Nephron progenitor cell (in vitro differentiated cells): ENCODE measurements around the gene CD84.
A peak's percentile ranks its signal among the peaks of the same experiment; 100 is the strongest.
"Not testable (repeated sequence)": the region's sequence is repeated elsewhere in the genome, so short reads cannot be mapped to it uniquely, and the experiment has no call there.

Experiments
- DNase-seq: peaks from one replicate; pipeline ENCODE4 v3.0.0; 2021
- H3K27ac Mint-ChIP-seq: 2 replicates; pipeline ENCODE4 v1.8.0; 2021; ENCODE audit warnings: mild to moderate bottlenecking, moderate library complexity, mixed read lengths
- H3K27me3 Mint-ChIP-seq: 2 replicates; pipeline ENCODE4 v1.8.0; 2021; ENCODE audit warnings: mild to moderate bottlenecking, low read depth, mixed read lengths; ENCODE audit not compliant: poor library complexity
- H3K36me3 Mint-ChIP-seq: 2 replicates; pipeline ENCODE4 v1.8.0; 2021; ENCODE audit warnings: low read depth, mixed read lengths
- H3K4me1 Mint-ChIP-seq: 2 replicates; pipeline ENCODE4 v1.8.0; 2021; ENCODE audit warnings: mixed read lengths
- H3K4me3 Mint-ChIP-seq: 2 replicates; pipeline ENCODE4 v1.8.0; 2021; ENCODE audit warnings: mild to moderate bottlenecking, moderate library complexity, mixed read lengths
- H3K9me3 Mint-ChIP-seq: 2 replicates; pipeline ENCODE4 v1.8.0; 2021; ENCODE audit warnings: mild to moderate bottlenecking, moderate library complexity, mixed read lengths
- TF ChIP-seq, protein P1 (sequence below): fragments of 200-600 bp; sonication (generic); IDR thresholded peaks from 2 replicates; pipeline ENCODE4 v1.5.0; 2021; ENCODE audit warnings: antibody characterized with exemption

CD84 gene

DNA sequence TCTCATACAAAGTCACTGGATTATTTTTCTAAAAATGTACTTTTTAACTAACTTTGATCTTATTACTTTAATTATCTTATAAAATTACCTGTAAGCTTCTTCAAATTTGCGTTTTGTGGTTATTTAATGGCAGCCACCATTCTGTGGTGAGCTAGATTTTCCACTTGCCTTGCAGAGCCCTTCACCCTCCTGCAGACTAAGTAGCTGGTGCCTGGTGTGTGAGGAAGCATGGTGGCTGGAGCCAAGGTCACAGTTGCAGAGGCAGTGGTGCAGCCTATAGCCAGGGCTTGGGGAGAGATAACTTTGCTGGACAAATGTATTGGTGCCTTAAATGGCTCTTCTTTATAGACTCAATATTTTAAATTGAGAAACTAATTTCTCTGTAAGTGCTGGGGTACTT, 11.2 kb upstream of the CD84 start:
- TF ChIP-seq, protein P1, sequence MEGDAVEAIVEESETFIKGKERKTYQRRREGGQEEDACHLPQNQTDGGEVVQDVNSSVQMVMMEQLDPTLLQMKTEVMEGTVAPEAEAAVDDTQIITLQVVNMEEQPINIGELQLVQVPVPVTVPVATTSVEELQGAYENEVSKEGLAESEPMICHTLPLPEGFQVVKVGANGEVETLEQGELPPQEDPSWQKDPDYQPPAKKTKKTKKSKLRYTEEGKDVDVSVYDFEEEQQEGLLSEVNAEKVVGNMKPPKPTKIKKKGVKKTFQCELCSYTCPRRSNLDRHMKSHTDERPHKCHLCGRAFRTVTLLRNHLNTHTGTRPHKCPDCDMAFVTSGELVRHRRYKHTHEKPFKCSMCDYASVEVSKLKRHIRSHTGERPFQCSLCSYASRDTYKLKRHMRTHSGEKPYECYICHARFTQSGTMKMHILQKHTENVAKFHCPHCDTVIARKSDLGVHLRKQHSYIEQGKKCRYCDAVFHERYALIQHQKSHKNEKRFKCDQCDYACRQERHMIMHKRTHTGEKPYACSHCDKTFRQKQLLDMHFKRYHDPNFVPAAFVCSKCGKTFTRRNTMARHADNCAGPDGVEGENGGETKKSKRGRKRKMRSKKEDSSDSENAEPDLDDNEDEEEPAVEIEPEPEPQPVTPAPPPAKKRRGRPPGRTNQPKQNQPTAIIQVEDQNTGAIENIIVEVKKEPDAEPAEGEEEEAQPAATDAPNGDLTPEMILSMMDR, result no peak
- no peak for DNase-seq
- Mint-ChIP-seq H3K4me1 (no peaks in the 10 kb centered on the region), H3K9me3 (peaks cover 30% of the 10 kb centered on the region), H3K36me3 (no peaks in the 10 kb centered on the region), H3K27me3 (no peaks in the 10 kb centered on the region), H3K4me3 (no peak overlapping the region), H3K27ac (no peak overlapping the region)

DNA sequence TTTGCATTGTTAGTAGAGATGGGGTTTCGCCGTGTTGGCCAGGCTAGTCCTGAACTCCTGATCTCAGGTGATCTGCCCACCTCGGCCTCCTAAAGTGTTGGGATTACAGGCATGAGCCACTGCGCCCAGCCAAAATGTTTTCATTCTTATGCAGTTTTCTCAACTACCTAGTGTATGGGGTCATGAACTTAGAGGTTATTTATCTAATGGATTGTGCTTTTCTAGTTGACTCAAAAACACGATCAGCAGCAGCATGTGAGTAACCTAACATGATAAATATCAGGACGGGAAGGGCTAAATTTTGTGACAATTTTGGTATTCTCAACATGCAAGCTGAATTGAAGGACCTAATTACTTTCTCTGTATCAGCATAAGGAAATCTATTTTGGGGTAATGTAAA, 9.2 kb upstream of the CD84 start:
- Mint-ChIP-seq H3K27ac (peak overlapping the region; percentile 30), H3K4me3 (no peak overlapping the region), H3K36me3 (no peaks in the 10 kb centered on the region), H3K27me3 (no peaks in the 10 kb centered on the region), H3K4me1 (no peaks in the 10 kb centered on the region), H3K9me3 (peaks cover 20% of the 10 kb centered on the region)
- no peak for DNase-seq
- TF ChIP-seq, protein P1, result no peak

DNA sequence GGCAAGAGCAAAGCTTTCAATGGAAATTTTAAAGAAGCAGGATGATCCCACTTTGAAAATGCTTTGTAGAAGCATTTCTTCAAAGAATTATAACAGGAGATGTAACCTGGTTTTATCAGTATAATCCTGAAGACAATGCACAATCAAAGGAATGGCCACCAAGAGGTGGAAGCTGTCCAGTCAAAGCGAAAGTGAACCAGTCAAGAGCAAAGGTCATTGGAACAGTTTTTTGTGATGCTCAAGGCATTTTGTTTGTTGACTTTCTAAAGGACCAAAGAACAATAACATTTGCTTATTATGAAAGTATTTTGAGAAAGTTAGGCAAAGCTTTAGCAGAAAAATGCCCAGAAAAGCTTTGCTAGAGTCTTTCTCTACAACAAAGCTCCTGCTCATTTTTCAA, 5.5 kb upstream of the CD84 start:
- Mint-ChIP-seq H3K4me3 (no peak overlapping the region), H3K9me3 (peaks cover 16% of the 10 kb centered on the region), H3K27me3 (no peaks in the 10 kb centered on the region), H3K36me3 (no peaks in the 10 kb centered on the region), H3K27ac (no peak overlapping the region), H3K4me1 (no peaks in the 10 kb centered on the region)
- no peak for DNase-seq
- TF ChIP-seq, protein P1, result no peak

DNA sequence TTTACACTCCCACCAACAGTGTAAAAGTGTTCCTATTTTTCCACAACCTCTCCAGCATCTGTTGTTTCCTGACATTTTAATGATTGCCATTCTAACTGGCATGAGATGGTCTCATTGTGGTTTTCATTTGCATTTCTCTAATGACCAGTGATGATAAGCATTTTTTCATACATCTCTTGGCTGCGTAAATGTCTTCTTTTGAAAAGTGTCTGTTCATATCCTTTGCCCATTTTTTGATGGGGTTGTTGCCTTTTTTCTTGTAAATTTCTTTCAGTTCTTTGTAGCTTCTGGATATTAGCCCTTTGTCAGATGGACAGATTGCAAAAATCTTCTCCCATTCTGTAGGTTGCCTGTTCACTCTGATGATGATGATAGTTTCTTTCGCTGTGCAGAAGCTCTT, 3.7 kb upstream of the CD84 start:
- not testable (repeated sequence) for H3K4me1 Mint-ChIP-seq, H3K36me3 Mint-ChIP-seq, H3K4me3 Mint-ChIP-seq, H3K27ac Mint-ChIP-seq, H3K27me3 Mint-ChIP-seq, DNase-seq
- H3K9me3 Mint-ChIP-seq, result peaks cover 16% of the 10 kb centered on the region

DNA sequence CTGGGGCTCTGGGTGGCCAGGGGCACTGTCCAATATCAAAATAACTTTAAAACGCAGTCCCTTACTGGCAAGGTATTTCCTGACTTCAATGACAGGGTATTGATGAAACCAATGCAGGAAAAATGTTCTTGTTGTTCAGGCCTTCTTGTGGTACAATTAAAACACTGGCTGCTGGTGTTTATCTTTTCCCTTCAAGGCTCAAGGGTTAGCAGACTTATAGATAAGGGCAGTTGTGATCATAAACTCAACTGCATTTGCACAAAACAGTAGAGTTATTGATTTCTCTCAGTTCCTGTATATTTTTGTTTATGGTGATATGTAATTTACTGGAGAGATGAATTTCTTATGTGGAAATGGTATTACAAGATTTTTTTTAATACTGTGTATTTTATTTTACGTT, 2.7 kb upstream of the CD84 start:
- no peak for DNase-seq
- TF ChIP-seq, protein P1, result no peak

DNA sequence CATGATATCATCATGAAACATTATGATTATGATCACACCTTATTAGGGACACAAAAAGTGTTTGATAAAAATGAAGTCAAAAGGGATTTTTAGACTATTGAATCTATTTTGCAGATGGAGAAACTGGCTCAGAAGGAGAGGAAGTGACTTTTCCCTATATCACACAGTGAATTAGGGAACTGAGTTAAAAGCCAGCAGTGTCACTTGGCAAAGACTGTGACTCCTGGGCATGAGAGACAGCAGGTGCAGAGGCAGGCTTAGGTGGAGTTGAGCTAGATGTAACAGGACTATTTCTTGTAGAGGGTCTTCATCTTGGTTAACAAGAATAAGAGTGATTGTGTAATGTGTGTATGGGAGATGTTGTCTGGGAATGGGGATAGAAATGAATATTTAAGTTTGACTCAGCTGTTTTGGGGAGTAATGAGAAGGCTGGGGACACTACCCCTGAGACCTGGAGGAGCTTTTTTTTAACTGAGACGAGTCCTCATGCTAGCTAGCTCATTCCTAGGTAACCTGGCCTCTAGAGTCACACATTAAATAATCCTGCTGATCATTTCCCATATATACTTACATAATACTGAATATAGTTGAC, 1.0 kb upstream of the CD84 start:
- TF ChIP-seq, protein P1, result no peak
- no peak for DNase-seq
- H3K36me3 Mint-ChIP-seq, result no peaks in the 10 kb centered on the region
- H3K27me3 Mint-ChIP-seq, result peaks cover 2% of the 10 kb centered on the region
- no peak overlapping the region for H3K27ac Mint-ChIP-seq
- peaks cover 16% of the 10 kb centered on the region for H3K9me3 Mint-ChIP-seq
- no peaks in the 10 kb centered on the region for H3K4me1 Mint-ChIP-seq
- no peak overlapping the region for H3K4me3 Mint-ChIP-seq

More for the DNA sequence above, 2.7 kb upstream of the CD84 start:
- H3K4me1 Mint-ChIP-seq, result no peaks in the 10 kb centered on the region
- H3K36me3 Mint-ChIP-seq, result no peaks in the 10 kb centered on the region
- no peak overlapping the region for H3K4me3 Mint-ChIP-seq
- H3K9me3 Mint-ChIP-seq, result peaks cover 16% of the 10 kb centered on the region
- no peak overlapping the region for H3K27ac Mint-ChIP-seq
- H3K27me3 Mint-ChIP-seq, result no peaks in the 10 kb centered on the region
